Stromal cell of bone marrow (primary cell): ENCODE results near the gene TOP2B.

Experiments
- DNase-seq: peaks from one replicate; pipeline ENCODE4 v3.0.0-alpha.2; 2012; ENCODE audit warnings: low read depth

The TOP2B gene

DNA sequence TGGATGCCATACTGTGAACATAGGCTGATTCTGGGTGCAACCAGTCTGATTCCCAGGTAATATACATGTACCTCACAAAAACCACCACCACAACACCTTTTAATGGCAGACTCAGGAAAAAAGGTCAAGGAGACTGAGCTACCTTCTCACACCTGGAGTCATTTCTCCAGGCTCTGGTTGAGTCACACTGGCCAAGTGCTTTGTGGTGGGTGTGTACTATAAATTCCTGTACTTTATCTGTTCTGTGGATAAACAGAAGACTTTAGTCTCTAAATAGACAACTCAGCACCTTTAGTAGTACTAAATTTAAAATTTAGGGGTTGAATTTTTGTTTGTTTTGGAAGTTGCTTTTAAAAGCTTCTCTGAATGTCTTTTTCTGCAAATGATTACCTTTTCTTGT is 46.7 kb downstream of the TOP2B start:
- DNase-seq: no peak

DNA sequence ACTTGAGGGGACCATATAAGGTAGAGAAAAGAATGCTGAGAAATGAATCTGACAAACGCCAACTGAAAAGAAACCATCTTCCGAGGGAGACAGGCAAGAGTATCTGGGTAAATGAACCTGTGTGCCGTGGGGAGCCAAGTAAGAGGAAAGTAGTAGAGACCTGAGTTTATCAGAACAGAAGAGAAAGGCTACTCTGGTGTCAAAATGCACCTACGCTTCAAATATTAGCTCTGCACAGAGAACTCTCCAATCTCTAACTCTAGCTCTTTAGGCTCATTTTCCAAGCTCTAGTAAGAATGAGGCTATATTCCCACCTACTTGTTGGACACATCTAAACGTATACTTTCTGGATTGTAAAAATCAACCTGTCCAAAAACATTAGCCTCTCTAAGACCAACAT is 53.5 kb downstream of the TOP2B start:
- no peak for DNase-seq

DNA sequence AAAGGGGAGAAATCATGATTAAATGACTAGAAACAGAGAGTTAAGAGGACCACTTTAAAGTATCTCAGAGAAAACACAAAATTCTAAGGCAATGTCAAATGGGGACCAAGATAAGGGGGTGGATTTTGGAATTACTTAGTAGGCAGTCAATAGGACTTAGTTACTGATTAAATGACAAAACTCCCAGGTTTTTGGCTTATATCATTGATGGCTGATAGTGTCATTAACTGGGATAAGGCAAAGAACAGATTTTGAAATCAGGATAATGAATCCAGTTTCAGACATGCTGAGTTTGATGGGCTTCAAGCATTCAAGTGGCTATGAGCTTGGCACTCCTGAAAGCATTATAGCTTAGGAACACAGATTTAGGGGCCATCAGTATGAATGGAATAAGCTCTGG is 53.9 kb downstream of the TOP2B start:
- no peak for DNase-seq

DNA sequence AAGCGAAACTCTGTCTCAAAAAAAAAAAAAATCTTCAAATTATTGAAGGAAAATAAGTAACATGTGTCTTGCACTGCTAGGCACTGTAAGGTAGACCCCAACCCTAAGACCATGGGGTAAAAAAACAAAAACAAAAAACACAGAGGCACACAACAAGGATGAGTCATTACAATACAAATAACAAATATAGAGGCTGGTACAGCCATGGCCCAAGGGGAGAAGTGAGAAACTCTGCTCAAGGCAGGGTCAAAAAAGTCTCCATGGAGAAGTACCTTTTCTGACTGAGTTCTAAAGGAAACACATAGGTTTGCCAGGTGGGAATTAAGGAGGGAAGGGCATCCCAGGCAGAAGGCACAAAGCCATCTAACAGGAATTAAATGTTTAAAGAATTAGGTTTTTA is 54.5 kb downstream of the TOP2B start:
- DNase-seq: no peak

DNA sequence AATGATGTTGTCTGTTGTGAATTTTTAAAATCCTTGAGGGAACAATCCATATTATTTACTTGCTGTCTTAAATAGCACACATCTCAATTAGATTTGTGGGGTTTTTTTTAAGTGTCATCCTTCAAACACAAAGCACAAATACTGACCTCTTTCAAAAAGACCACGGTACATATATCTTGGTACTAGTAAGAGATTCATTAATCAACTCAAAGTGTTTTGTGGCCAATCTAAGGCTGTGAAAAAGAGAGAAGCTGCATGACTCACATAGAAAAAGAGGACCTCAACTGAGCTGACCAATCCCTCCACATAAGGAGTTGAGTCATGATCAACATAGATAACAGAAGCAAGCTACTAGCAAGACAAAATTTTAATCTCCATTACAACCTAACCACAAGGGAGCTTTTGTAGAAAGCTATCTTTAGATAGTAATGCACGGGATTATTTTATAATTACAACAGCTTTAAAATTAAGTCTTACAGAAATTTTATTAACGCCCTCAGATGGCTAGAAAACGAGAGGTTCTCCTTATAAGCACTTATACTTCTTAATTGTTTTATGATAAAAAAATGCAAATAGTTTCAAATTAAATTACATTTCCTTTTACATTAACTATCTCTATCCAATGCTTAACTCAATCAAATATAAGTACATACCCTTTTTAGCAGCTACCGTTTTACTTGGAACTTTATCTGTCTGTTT is 60.5 kb downstream of the TOP2B start:
- DNase-seq: peak; percentile 54

DNA sequence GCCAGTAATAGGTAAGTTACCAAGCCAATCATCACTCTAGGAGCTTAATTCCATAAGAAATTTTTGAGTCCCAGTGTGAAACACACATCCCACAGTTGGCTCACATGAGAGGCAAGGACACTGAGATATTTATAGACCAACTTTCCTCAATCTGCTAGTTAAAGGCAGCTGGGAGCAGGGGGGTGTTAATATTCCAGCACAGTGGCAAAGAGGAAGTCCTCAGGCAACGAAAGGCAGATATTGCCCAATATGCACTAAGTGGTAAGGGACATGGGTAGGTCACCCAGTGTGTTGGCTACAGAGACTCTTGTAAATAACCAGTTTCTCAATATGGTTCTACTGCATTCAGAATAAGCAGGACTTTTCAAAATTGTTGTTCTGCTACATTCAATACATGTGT is 61.0 kb downstream of the TOP2B start:
- no peak for DNase-seq

DNA sequence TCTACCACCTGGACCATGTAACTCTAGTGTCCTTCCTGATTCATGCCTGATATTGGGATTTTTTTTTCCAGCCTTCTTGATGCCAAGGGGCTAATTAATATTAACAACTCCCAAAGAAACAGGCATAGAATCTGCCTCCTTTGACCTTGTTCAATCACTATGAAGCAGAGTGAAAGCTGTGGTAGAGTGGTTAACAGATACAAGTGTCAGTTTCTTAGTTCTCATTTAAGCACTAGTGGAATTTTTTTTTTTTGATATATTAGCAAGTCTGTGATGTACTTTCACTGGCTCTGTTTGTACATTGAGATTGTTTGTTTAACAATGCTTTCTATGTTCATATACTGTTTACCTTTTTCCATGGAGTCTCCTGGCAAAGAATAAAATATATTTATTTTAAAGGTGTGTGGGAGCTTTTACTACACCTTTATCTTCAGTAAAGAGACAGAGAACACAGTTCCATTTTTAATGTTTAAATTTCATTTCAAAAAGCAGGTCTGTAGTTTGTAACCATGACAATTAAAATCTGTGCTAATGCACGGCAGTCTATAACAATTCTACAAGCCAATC is 67.1 kb downstream of the TOP2B start:
- DNase-seq: no peak

DNA sequence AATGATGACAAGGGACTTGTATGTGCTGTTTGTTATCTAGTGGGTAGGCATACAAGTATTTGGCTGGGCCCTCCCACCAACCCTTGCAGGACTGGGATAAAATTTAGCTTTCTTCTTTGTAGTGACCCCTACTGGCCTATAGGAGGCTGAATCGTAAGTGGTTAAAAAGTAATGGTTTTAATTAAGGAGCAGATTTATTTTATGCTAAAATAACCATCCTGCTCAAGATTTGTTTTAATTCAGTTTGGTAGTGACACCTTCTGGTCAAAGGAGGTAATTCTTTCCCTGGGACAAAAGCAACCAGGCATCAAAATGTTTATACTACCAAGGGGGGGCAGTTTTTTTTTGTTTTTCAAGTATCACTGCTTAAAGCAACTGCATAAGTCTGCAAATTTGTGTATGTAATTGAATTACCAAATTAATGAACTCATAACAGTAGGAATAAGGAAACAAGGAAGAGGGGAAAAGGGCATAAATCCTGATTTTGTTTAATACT is 70.7 kb downstream of the TOP2B start:
- DNase-seq: peak; percentile 56

DNA sequence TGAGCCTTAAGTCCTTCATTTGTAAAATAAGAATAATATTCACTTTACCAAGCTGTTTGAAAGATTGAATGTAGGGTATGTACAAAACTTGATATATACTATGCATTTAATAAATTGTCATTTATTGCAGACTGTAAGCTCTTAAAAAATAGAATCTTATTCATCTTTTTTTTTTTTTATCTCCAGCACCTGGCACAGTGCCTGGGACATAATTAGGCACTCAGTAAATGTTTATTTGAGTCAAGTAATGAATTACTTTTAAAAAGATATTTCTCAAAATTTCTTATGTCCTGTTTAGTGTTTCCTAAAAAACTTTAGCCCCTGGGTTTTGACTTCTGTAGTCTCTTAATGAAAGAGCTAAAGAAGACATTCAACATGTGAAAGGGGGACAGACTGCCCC is 71.7 kb downstream of the TOP2B start:
- DNase-seq: no peak

DNA sequence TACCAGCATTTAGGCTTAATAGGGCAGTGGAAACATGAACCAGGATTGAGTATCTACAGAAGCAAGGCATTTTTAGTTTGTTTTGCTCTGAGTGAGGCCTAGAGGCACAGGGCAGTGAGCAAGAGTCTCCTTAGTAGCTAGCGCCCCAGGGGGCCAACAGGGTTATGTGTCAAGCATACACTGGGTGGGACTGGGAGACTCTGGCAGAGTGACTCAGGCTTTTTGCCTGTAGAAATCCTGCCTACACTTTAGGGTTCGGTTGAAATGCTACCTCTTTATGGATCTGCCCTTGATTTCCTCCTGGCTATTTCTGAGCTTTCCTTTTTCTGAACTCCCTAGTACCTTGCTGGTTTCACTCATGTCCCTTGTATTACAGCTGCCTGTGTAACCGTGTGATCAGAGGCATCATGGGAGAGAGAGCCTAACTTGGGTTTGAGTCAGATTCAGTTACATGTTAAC is 72.2 kb downstream of the TOP2B start:
- DNase-seq: peak; percentile 80

DNA sequence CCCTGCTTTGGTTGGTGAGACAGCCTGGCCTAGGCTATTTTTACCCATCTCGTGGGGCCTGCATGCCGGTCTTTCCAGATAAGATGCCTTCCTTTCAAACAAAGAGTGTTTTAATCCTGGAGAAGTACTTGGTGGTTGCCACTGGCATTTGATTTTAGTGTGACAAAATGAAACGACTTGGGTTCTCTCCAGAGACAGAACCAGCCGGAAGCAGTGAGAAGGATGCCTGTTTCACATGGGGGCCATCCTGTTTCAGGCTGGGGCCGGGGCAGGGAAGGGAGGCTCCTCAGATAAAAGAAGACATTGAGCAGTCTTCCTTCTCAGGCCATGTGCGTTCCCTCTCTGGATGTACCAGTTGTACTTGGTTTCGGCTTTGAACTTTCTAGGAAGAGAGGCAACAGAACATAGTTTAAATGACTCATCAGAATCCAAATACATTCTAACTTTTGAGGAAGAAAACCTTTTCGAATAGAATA is 74.9 kb downstream of the TOP2B start:
- no peak for DNase-seq

DNA sequence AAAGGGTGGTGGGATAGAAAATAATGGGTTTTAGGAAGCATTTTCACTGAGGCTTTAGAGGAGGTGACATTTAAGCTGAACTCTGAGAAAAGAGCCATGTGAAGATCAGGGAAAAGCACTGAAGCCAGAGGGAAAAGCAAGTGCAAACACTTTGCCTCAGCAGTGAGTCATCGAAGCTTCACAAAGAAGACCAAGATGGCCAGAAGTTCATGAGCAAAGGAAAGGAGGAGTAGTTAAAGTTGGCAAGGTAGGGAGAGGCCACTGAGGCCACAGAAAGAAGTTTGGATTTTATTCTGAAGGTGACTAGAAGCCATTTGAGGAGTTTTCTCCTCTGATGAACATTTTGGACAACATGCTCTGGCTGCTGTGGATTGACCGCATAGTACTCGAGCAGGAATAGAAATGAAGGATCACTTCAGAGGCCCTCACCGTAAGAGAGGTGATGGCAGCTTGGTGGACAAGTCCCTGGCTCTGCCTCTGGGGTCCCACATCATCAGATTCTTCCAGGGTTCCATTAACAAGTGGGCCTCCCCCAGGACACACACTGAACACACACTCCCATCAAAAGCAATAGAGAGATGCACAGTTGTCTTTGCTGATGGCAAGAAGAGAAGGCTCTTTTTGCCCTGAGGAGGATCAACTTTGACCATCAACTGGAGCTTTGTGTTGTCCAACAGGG is 75.5 kb downstream of the TOP2B start:
- no peak for DNase-seq

DNA sequence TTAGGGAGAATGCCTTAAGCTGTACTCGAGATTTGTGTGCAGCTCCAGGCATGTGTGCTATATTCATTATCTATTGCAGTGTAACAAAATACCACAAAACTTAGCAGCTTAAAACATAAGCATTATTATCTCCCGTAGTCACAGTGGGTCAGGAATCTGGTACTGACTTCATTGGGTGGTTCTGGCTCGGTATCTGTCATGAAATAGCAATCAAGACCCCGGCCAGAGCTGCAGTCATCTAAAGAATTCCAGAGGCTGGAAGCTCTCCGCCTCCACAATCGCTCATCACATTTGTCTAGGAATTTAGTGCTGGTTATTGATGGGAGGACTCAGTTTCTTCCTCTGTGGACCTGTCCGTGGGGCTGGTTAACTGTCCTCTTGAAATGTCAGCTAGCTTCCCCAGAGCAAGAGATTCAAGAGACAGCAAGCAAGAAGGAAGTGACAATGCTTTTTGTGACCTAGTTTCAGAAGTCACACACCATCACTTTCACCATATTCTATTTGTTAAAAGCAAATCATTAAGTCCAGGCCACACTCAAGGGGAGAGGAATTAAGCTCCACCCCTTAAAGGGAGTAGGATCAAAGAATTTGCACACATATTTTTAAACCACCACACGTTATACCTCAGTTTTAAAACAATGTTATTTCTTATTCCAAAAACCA is 76.1 kb downstream of the TOP2B start:
- no peak for DNase-seq

DNA sequence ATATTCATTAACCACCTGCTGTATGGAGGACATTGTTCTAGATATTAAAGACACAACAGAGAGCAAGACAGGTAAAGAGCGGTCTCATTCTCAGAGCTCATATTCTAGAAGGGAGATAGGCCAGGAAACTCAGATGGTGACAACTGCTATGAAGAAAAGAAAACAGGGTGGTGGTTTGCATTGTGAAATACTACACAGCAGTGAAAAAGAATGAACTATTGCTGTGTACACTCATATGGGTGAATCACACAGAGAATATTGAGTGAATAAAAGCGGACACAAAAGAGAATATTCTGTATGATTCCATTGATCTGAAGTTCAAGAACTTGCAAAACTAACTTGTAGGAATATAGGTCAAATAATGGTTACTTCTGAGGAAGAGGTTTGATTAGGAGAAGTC is 76.7 kb downstream of the TOP2B start:
- no peak for DNase-seq

DNA sequence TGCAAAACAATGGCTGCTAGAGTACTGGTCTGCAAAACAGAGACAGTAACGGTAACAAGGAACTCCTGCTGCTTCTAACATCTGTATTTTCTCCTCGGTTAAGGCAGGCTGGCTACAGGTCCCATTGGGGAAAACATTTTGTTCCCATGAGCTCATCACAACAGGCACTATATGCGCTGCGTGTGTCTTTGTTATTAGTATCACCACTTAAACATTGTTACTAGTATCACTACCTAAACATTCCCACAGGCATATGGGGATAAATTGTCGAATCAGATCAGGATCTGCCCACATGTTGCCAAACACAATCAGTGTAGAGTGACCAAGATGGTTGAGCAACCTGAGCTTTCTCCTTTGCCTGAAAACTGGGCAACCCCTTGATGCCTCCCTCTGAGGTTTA is 77.2 kb downstream of the TOP2B start:
- DNase-seq: no peak

DNA sequence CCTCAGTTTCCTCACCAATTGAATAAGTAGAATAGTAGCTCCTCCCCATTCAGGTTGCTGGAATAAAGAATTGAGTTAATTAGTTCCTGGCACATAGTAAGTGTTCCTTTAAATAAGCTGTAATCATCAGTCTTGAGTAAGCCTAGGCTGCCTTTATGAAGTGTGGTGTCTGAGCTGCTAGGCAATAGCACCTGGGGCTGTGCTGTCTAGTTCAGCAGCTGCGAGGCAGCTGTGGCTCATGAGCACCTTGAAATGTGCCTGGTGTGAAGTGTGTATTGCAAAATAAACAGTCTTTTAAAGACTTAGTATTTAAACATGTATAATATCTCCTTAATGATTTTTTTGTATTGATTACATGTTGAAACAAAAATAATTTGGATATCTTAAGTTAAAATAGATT is 77.6 kb downstream of the TOP2B start:
- DNase-seq: no peak

DNA sequence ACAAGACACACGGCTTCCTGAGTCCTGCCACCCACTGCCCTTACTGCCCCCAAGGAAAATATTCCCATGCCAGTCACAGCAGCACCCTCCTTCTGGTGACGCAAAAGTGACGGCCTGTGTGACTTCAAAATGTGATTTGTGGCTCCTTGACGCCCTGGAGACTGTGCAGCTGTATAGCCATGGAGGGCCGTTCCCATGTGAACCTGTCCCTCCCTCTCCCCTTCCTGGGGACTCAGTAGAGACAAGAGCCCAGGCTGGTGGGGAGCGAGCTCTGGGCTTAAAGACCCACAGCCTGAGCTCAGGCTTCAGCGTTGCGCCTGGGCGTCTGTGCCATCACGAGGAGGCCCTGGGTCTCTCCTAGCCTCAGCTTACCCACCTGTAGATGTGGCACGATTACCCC is 78.2 kb downstream of the TOP2B start:
- DNase-seq: no peak

DNA sequence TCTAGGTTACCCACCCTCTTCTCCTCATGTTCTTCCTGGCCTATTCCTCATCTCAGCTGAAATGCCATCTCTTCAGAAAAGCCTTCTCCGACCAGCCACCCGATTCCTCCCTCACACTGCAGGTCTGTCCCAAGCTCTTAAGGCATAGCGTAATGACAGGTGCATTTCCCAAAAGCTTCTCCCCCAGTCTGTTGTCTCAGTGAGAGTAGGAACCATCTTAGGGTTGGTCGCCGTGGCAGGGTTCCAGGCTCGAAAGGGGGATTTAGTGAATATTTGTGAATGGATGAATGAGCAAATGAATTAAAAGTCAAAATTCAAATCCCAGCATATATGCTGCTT is 78.6 kb downstream of the TOP2B start:
- DNase-seq: no peak

DNA sequence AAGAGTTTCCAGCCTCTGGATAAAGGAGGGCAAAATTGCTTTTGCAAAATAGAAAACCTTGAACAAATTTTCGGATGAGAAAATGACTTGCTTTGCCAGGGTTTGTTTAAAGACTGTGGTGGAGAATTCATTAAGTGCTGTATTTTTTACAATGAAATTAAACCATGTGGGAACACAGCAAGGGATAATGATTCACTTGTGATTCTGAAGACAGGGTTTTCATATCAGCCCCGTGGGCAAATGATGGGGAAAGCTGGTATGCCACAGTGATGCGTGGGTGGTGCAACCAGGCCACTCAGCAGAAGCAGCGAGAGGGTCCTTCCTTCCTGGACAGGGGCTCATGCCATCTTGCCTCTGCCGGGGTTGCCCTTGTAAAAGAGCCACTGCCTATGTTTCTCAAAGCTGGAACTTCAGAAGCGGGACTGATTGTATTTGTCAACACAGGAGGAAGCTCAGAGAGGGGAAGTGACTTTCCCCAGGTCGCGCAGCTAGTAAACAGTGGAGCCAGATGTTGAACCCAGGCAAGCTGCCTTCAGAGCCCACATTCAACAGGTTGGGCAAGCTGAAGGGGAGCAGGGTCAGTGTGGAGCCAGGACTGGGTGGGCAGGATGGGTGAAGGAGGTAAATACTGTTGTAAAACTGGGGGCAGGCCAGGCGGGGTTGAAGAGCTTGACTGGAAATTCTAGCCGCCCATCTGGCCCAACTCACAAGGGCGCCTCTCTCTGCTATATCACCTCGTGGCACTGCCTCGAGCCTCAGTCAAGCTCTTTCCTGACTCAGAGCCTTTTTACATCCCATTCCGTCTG is 79.1 kb downstream of the TOP2B start:
- no peak for DNase-seq

DNA sequence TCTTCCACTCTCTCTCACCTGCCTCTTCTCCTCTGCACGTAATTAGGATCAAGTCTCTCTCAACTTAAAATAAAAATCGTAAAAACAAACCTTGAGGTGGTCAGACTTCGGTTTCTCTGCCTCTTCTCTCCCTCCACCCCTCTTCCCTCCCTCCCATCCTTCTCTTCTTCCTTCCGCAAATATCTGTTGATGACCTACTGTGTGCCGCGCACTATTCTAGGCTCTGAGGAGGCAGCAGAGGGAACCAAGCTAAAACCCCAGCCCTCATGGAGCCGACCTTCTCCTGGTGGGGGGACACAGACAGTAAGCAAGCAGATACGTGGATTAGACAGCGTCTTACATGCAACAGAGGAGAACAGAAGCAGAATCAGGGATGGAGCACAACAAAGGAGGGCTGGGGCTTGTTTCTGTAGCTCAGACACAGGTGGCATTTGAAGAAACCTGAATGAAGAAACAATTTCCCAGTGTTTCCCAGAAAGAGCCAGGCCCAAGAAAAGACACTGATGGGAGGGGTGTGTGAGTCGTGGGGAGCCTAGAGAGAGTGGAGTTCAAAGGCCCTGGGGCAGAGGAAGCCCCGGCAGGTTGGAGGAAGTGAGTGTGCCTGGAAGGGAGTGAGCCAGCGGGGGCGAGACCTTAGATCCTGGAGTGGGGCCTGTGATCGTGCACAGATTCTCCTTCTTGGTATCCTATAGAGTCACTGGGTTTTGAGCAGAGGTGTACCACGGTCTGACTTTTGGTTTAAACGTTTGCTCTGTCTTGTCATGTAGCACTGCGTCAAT is 80.5 kb downstream of the TOP2B start:
- DNase-seq: no peak

DNA sequence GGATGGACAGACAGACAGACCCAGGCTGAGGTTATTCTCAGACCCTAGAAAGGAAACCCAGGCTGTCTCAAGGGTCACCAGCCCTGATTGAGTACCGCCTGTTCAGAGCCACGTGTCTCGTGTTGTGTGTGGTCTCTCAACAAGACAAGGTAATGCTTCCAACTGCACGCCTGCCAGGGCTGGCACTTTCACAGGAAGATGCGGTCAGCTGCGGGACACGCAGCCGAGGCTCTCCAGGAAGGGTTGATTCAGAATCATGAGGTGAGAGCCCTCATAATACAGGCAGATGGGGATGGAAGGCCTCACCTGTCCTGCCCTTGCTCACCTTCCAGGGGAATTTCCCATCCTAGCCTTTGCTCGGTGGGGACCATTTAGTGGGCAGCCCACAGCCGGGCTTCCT is 81.4 kb downstream of the TOP2B start:
- DNase-seq: no peak
